HEK293T (cell line): Measurements from ENCODE around the gene PLXND1.

ENCODE experiments used
- CTCF ChIA-PET: fragments of 350-600 bp; formaldehyde crosslinking; extraction: SDS; loops from one replicate; lab custom pipeline; 2021; ENCODE audit warnings: antibody characterized with exemption, inconsistent platforms; lab: Yijun Ruan, JAX
- POLR2A ChIA-PET: fragments of 350-600 bp; formaldehyde crosslinking; extraction: SDS; loops from one replicate; lab custom pipeline; 2020; ENCODE audit warnings: antibody characterized with exemption, inconsistent platforms; lab: Yijun Ruan, JAX
- DNase-seq: peaks from one replicate; pipeline ENCODE4 v3.0.0; 2012; ENCODE audit warnings: mixed read lengths; ENCODE audit errors: extremely low spot score
- ARNT ChIP-seq: fragments of 450-650 bp; IDR thresholded peaks from 2 replicates; pipeline ENCODE4 v1.6.1; 2017; ENCODE audit warnings: mild to moderate bottlenecking
- BHLHE40 ChIP-seq: fragments of 450-650 bp; IDR thresholded peaks from 2 replicates; pipeline ENCODE4 v1.6.1; 2016; ENCODE audit warnings: mild to moderate bottlenecking, moderate library complexity, borderline replicate concordance
- CTBP1 ChIP-seq: fragments of 450-650 bp; IDR thresholded peaks from 2 replicates; pipeline ENCODE4 v1.6.1; 2016; ENCODE audit warnings: borderline replicate concordance
- ELF4 ChIP-seq: fragments of 450-650 bp; IDR thresholded peaks from 2 replicates; pipeline ENCODE4 v1.6.1; 2017; ENCODE audit warnings: antibody characterized with exemption
- FOXA1 ChIP-seq: fragments of 450-650 bp; IDR thresholded peaks from 2 replicates; pipeline ENCODE4 v1.6.1; 2016; ENCODE audit warnings: mild to moderate bottlenecking
- FOXK2 ChIP-seq: fragments of 450-650 bp; IDR thresholded peaks from 2 replicates; pipeline ENCODE4 v1.6.1; 2016; ENCODE audit warnings: mild to moderate bottlenecking
- FOXM1 ChIP-seq: fragments of 450-650 bp; IDR thresholded peaks from 2 replicates; pipeline ENCODE4 v1.6.1; 2017; ENCODE audit warnings: mild to moderate bottlenecking, borderline replicate concordance
- HDGF ChIP-seq: fragments of 450-650 bp; IDR thresholded peaks from 2 replicates; pipeline ENCODE4 v1.6.1; 2017; ENCODE audit warnings: antibody characterized with exemption, borderline replicate concordance
- L3MBTL2 ChIP-seq: fragments of 450-650 bp; conservative IDR thresholded peaks from 2 replicates; pipeline ENCODE4 v1.6.1; 2016; ENCODE audit warnings: mild to moderate bottlenecking
- LEF1 ChIP-seq: fragments of 450-650 bp; IDR thresholded peaks from 2 replicates; pipeline ENCODE4 v1.6.1; 2017; ENCODE audit warnings: mild to moderate bottlenecking, borderline replicate concordance
- NFRKB ChIP-seq: fragments of 450-650 bp; IDR thresholded peaks from 2 replicates; pipeline ENCODE4 v1.6.1; 2016; ENCODE audit warnings: mild to moderate bottlenecking, moderate library complexity
- SP1 ChIP-seq: fragments of 450-650 bp; IDR thresholded peaks from 2 replicates; pipeline ENCODE4 v1.6.1; 2017
- SUZ12 ChIP-seq: fragments of 450-650 bp; IDR thresholded peaks from 2 replicates; pipeline ENCODE4 v1.6.1; 2016; ENCODE audit warnings: mild to moderate bottlenecking
- TARDBP ChIP-seq: fragments of 450-650 bp; IDR thresholded peaks from 2 replicates; pipeline ENCODE4 v1.6.1; 2016
- ZNF384 ChIP-seq: fragments of 450-650 bp; IDR thresholded peaks from 2 replicates; pipeline ENCODE4 v1.6.1; 2016
- TF ChIP-seq, protein P1 (sequence below): fragments of 450-650 bp; IDR thresholded peaks from 2 replicates; pipeline ENCODE4 v1.6.1; 2016

PLXND1 gene

GRCh38 chr3:129555616-129556357 lies 50.7 kb downstream of the PLXND1 start:
- TF ChIP-seq LEF1 (no peak), HDGF (no peak), FOXM1 (no peak), CTBP1 (no peak), SUZ12 (no peak), SP1 (no peak), ELF4 (no peak), L3MBTL2 (no peak), ZNF384 (no peak), FOXK2 (no peak), TARDBP (no peak), NFRKB (no peak), ARNT (no peak)
- POLR2A ChIA-PET: no interaction called here
- CTCF ChIA-PET: no interaction called here
- no peak for DNase-seq

DNA sequence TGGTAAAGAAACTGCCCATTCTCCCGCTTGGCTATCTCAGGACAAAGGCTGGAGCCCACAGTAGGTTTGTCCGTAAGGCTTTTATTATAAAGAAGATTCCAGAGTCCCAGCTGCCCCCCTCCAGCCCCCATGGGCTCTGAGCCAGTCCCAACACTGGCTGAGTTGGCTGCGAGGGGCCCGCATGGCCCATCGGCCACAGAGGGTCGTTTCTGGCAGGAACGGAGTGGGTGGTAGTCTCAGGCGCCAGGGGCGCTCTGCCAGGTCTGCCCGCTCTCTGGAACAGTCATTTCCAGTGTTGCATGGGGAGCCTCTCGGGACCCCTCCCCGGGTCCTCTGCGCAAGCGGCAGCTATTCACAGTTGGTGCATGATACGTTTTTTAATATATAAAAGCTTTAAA lies 51.3 kb downstream of the PLXND1 start:
- ChIA-PET POLR2A (no interaction called here), CTCF (interaction anchor here (1.4 kb wide), 1 partner anchor 65 kb away, joined by 4 read pairs; no protein-coding TSS in a partner anchor)
- TF ChIP-seq HDGF (no peak), ZNF384 (no peak), ELF4 (no peak), FOXK2 (no peak), TARDBP (no peak), BHLHE40 (no peak), SP1 (no peak), FOXM1 (no peak), ARNT (no peak), NFRKB (no peak), LEF1 (no peak), L3MBTL2 (no peak), CTBP1 (no peak), SUZ12 (no peak), FOXA1 (no peak)
- TF ChIP-seq, protein P1, sequence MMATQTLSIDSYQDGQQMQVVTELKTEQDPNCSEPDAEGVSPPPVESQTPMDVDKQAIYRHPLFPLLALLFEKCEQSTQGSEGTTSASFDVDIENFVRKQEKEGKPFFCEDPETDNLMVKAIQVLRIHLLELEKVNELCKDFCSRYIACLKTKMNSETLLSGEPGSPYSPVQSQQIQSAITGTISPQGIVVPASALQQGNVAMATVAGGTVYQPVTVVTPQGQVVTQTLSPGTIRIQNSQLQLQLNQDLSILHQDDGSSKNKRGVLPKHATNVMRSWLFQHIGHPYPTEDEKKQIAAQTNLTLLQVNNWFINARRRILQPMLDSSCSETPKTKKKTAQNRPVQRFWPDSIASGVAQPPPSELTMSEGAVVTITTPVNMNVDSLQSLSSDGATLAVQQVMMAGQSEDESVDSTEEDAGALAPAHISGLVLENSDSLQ: no peak
- DNase-seq: no peak

- POLR2A ChIA-PET: no interaction called here
- CTCF ChIA-PET: interaction anchor here (1.4 kb wide), 1 partner anchor 64 kb away, joined by 4 read pairs; no protein-coding TSS in a partner anchor
- DNase-seq: no peak
- no peak for TF ChIP-seq SUZ12
- no peak for TF ChIP-seq FOXA1
- no peak for TF ChIP-seq TARDBP
- TF ChIP-seq FOXK2: no peak
- no peak for TF ChIP-seq SP1
- TF ChIP-seq ELF4: no peak
- no peak for TF ChIP-seq CTBP1
- no peak for TF ChIP-seq LEF1
- TF ChIP-seq NFRKB: no peak
- TF ChIP-seq, protein P1: no peak
- no peak for TF ChIP-seq FOXM1
- no peak for TF ChIP-seq BHLHE40
- TF ChIP-seq HDGF: no peak
These were observed 51.9 kb downstream of the PLXND1 start for GRCh38 chr3:129554356-129555152.

DNA sequence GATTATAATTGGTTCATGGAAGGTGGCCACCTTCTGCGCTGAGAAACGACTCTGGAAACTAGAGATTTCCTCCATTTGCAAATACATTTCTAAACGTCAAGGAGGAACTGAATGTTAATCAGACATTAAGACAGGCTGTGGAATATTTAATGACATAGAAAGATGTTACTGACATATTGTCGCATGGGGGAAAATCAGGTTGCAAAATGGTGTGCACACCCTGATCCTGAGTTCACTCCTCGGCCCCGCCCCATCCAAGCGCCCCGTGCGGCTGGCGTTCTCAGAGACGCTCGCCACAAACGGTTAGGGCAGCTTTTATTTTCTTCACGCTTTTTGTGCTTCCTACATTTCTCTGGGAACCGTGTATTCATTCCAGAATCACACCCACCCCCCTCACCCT lies 52.8 kb downstream of the PLXND1 start:
- no peak for DNase-seq
- TF ChIP-seq ARNT (no peak), ZNF384 (no peak), HDGF (no peak), FOXA1 (no peak), CTBP1 (no peak), BHLHE40 (no peak), ELF4 (no peak), LEF1 (no peak), FOXM1 (no peak)
- TF ChIP-seq, protein P1: no peak
- POLR2A ChIA-PET: no interaction called here
- CTCF ChIA-PET: interaction anchor here (1.4 kb wide), 1 partner anchor 64 kb away, joined by 4 read pairs; no protein-coding TSS in a partner anchor

- TF ChIP-seq HDGF: no peak
- TF ChIP-seq NFRKB: no peak
- TF ChIP-seq, protein P1: no peak
- TF ChIP-seq BHLHE40: no peak
- TF ChIP-seq FOXK2: no peak
- no peak for TF ChIP-seq FOXM1
- TF ChIP-seq SUZ12: no peak
- TF ChIP-seq L3MBTL2: no peak
- TF ChIP-seq ZNF384: no peak
- TF ChIP-seq CTBP1: no peak
- no peak for TF ChIP-seq ARNT
- no peak for TF ChIP-seq TARDBP
- TF ChIP-seq LEF1: no peak
- TF ChIP-seq FOXA1: no peak
- TF ChIP-seq ELF4: no peak
- TF ChIP-seq SP1: no peak
- CTCF ChIA-PET: no interaction called here
- no peak for DNase-seq
- POLR2A ChIA-PET: no interaction called here
These were observed 53.3 kb downstream of the PLXND1 start for GRCh38 chr3:129553171-129553570.
